ENCODE measurements around the gene PACS2.

Gene PACS2

DNA sequence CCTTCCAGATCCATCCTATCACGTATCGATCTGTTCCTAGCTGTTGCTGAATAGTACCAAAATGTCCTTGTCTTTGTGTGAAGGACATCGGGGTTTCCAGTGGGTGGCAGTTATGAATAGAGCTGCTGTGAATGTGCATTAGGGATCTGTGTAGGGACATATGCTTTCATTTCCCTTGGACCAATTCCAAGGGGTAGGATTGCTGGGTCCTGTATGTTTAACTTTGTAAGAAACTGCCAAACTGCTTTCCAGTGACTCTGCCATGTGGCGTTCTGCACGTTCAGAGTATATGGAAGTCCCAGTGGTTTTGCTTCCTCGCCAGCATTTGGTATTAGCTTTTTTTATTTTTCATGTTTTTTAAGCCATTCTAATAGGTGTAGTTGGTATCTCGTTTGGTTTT lies 28.6 kb downstream of the PACS2 start:
- TF ChIP-seq, protein P1, sequence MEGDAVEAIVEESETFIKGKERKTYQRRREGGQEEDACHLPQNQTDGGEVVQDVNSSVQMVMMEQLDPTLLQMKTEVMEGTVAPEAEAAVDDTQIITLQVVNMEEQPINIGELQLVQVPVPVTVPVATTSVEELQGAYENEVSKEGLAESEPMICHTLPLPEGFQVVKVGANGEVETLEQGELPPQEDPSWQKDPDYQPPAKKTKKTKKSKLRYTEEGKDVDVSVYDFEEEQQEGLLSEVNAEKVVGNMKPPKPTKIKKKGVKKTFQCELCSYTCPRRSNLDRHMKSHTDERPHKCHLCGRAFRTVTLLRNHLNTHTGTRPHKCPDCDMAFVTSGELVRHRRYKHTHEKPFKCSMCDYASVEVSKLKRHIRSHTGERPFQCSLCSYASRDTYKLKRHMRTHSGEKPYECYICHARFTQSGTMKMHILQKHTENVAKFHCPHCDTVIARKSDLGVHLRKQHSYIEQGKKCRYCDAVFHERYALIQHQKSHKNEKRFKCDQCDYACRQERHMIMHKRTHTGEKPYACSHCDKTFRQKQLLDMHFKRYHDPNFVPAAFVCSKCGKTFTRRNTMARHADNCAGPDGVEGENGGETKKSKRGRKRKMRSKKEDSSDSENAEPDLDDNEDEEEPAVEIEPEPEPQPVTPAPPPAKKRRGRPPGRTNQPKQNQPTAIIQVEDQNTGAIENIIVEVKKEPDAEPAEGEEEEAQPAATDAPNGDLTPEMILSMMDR (IDR thresholded peaks at IDR 0.05) = no peak

DNA sequence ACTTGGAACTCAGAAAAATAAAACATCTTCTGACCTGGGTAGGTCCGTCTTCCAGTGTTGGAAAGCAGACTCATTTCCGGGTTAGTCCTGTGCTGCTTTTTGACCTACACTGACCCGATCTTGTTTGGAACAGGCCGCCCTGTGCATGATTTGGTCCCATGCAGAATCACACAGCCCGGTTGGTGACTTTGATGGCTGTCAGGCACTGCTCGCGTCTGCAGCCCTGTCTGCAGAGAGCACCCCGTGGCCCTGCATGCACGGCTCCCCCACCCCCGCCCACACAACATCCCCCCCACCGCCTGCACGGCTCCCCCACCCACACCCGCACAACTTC lies 31.6 kb downstream of the PACS2 start:
- TF ChIP-seq, protein P1 (IDR thresholded peaks at IDR 0.05) = no peak

DNA sequence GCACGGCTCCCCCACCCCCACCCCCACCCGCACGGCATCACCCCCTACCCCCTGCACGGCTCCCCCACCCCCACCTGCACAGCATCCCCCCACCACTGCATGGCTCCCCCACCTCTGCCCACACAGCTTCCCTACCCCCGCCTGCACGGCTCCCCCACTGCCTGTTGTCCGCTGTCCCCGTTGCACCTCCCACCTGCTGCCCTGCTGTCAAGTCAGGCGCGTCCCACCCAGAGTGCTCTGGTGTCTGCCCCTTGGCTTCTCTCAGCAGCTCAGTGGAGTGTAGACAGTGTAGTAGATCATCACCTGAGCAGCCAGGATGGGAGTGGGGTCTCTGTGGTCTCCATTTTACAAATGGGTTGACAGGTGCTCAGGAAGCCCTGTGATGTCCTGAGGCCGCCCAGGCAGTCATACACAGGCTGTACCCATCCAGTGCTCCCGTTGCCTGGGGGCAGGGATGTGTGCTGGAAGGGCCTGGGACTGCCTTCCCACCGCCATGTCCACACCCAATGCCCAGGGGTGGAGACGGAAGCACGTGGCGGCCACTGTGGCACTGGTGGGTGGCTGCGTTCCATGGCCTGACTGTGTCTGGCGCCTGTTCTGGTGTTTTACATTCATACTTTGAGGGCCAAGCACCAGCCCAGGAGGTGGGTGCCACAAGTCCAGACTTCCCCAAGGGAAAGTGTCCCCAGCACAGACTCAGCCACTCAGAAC lies 32.5 kb downstream of the PACS2 start:
- TF ChIP-seq, protein P1 (IDR thresholded peaks at IDR 0.05) = no peak

DNA sequence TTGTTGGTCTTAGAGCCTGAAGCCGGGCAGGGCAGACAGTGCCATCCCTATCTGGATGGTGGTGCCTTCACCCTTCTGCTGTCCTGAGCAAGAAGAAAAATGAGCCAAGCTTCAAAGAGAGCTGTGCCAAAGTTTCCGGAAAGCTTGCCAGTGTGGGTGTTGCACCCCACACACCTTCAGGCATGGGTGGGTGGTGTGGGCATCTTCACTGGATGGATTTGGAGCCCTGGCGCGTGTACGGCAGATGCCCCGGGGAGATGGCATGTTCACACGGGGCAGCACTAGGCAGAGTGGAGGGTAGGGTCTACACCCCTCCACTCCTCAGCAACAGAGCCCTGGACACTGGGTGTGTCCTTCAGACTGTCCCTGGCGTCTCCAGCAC lies 33.0 kb downstream of the PACS2 start:
- TF ChIP-seq, protein P1 (IDR thresholded peaks at IDR 0.05) = no peak

DNA sequence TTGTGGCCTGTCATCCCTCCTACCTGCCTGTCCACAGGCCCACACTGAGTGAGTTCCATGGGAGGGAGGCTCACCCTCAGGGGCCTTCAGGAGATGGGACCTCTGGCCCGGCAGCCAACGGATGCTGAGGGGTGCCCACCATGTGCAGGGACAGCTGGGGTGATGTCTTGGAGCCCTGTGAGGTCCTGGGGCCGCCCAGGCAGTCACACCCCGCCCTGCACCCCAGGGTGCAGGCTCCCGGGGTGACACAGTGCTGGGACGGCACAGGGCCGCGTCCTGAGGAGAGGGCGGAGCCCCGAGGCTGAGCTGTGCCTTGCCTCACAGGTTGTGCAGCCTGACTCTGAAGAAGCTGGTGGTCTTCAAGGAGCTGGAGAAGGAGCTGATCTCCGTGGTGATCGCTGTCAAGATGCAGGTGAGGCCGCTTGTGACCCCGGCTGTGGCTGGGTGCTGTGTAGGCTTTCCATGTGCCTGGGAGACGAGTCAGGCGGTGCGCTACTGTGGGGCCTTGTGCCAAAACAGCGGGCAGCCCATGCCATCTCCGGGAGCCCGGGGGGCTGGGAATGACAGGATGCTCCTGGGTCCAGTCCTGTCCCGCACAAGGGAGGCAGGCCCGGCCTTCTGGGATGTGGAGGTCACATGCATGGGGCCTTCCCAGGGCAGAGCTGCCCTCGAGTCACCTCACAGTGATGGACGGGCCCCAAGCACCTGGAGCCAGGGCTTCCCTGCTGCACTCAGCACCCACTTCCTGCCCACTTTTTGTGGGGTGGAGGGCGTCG lies 33.8 kb downstream of the PACS2 start:
- TF ChIP-seq, protein P1 (IDR thresholded peaks at IDR 0.05) = no peak

DNA sequence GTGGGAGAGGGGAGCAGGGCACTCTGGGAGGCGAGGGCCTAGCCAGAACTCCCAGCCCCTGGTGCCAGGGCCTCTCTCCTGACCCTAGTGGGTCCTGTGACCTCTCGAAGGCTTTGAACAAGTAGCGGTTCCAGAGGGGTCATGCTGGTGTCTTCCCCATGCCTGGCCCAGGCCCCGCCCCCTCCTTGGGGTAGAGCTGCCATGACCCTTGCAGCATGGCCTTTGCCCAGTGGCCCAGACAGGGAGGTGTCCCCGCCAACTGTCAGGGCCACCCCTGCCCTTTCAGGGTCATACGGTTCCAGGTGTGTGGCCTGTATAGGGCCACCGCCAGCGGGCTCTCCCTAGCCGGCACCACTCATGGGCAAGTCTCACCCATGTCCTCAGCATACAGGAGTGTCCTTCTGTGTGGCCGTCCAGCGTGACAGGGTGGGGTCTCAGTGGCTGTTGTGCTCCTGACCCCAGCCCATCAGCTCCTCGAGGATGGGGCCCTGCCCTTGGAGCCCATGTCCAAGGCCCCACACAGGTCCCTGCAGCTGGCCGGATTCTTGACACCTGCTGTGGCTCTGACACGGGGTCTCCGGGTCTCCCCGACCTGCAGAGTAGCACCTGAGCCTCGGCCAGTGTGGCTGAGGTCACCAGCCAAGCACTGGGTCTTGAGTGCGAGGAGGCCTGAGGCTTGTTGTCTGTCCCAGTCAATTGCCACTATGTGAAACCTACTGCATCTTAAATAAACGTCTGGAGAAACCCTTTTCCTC lies 34.6 kb downstream of the PACS2 start:
- TF ChIP-seq, protein P1 (IDR thresholded peaks at IDR 0.05) = no peak

DNA sequence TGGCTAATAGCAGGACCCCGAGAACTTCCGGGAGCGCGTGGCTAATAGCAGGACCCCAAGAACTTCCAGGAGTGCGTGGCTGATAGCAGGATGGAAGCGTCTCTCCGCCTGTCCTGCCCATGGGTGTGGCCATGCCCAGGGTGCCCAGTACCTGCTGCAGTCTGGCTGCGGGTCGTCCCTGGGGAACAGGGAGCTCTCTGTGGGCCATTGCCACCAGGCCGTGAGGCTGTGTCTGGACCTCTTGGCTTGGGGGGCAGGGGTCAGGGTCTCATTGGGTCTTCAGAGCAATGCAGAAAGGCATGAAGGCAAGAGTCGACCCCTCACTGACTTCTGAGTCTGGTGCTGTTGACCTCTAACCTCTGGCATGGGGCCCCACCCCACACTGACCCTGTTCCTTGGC lies 35.4 kb downstream of the PACS2 start:
- TF ChIP-seq, protein P1 (IDR thresholded peaks at IDR 0.05) = no peak

Measured in LNCAP (cell line).